ENCODE data around the gene IGSF11.

DNA sequence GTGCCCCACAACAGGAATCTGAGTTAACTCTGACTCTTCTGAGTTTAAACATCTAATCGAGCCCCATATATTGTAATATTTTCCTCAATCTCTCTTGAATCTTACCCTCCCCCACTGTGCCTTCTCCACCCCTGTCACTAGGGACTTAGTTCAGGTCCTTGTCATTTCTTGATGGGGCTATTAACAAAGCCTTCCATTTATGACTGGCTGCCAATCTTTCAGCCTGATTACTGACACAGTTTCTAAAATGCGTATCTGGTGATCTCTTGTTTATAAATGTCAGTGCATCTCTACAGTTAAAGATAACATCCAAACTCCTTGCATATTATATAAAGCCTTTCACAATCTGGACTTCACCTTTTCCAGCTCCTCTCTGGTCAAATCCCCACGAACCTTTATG lies 124.3 kb downstream of the IGSF11 start:
- TF ChIP-seq CTCF (conservative IDR thresholded peaks at IDR 0.05; ENCODE audit: low read depth, low read length) (no peak), RFX5 (IDR thresholded peaks at IDR 0.05; ENCODE audit: low read depth, low read length) (no peak), POLR2A (IDR thresholded peaks at IDR 0.05; ENCODE audit: low read depth, low read length) (no peak), BHLHE40 (IDR thresholded peaks at IDR 0.05; ENCODE audit: low read depth, low read length) (no peak), CHD1 (IDR thresholded peaks at IDR 0.05; ENCODE audit: low read depth, low read length) (no peak), MXI1 (IDR thresholded peaks at IDR 0.05; ENCODE audit: borderline replicate concordance, low read depth, low read length) (no peak), SMC3 (IDR thresholded peaks at IDR 0.05; ENCODE audit: low read depth, low read length) (no peak), MAZ (IDR thresholded peaks at IDR 0.05; ENCODE audit: borderline replicate concordance, low read depth, low read length) (no peak), FOS (IDR thresholded peaks at IDR 0.05; ENCODE audit: low read depth, low read length) (no peak), RAD21 (IDR thresholded peaks at IDR 0.05; ENCODE audit: low read length) (no peak)
- TF ChIP-seq, protein P1, sequence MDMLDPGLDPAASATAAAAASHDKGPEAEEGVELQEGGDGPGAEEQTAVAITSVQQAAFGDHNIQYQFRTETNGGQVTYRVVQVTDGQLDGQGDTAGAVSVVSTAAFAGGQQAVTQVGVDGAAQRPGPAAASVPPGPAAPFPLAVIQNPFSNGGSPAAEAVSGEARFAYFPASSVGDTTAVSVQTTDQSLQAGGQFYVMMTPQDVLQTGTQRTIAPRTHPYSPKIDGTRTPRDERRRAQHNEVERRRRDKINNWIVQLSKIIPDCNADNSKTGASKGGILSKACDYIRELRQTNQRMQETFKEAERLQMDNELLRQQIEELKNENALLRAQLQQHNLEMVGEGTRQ (IDR thresholded peaks at IDR 0.05; ENCODE audit: low read depth, low read length), result no peak
